ENCODE results near the gene ATG16L2.
"Not testable (repeated sequence)": the region's sequence is repeated elsewhere in the genome, so short reads cannot be mapped to it uniquely, and the experiment has no call there.

The ATG16L2 gene

GRCh38 chr11:72848846-72849466 lies 34.7 kb downstream of the ATG16L2 start:
- peaks cover 0 to 97% (median 0%) of the 10 kb centered on the region in 11 experiments; a peak in 6 of 22 replicates for H4K20me1 ChIP-seq
- H3K9ac ChIP-seq, result peak overlapping the region in 1 of 11 experiments; percentile 10; a peak in 1 of 22 replicates
- no peaks in the 10 kb centered on the region for H3K27me3 ChIP-seq
- no peak overlapping the region for H3K4me3 ChIP-seq
- peaks cover 27 to 100% (median 48%) of the 10 kb centered on the region in 11 experiments for H3K36me3 ChIP-seq
- H3K27ac ChIP-seq, result no peak overlapping the region
- no peak overlapping the region for H3K4me2 ChIP-seq
- TF ChIP-seq Cebpa-rat (IDR thresholded peaks at IDR 0.05), result no peak
- H3K9me3 ChIP-seq (replicated peaks in 1 of 11), result no peaks in the 10 kb centered on the region
- no peaks in the 10 kb centered on the region for H3K4me1 ChIP-seq

- Histone ChIP-seq H3K4me2 (no peak overlapping the region), H3K9ac (no peak overlapping the region), H3K27me3 (no peaks in the 10 kb centered on the region), H3K4me3 (no peak overlapping the region), H3K36me3 (peaks cover 17 to 100% (median 40%) of the 10 kb centered on the region in 11 experiments), H3K4me1 (no peaks in the 10 kb centered on the region), H4K20me1 (peaks cover 0 to 97% (median 0%) of the 10 kb centered on the region in 11 experiments; a peak in 6 of 22 replicates), H3K27ac (no peak overlapping the region), H3K9me3 (replicated peaks in 1 of 11) (no peaks in the 10 kb centered on the region)
- TF ChIP-seq Cebpa-rat (IDR thresholded peaks at IDR 0.05), result no peak
These were observed 36.6 kb downstream of the ATG16L2 start for GRCh38 chr11:72850832-72851231.

GRCh38 chr11:72851726-72852125 lies 37.5 kb downstream of the ATG16L2 start:
- Histone ChIP-seq H3K4me3 (no peak overlapping the region), H4K20me1 (peaks cover 0 to 100% (median 0%) of the 10 kb centered on the region in 11 experiments; a peak in 6 of 22 replicates), H3K4me2 (no peak overlapping the region), H3K36me3 (peaks cover 12 to 100% (median 33%) of the 10 kb centered on the region in 11 experiments; a peak in 20 of 22 replicates), H3K4me1 (peaks cover 0 to 8% (median 0%) of the 10 kb centered on the region in 10 experiments; a peak in 4 of 20 replicates), H3K9me3 (replicated peaks in 1 of 11) (no peaks in the 10 kb centered on the region), H3K9ac (no peak overlapping the region), H3K27me3 (no peaks in the 10 kb centered on the region), H3K27ac (no peak overlapping the region)
- TF ChIP-seq Cebpa-rat (IDR thresholded peaks at IDR 0.05), result no peak

- H3K4me3 ChIP-seq, result no peak overlapping the region
- peaks cover 32 to 94% (median 47%) of the 10 kb centered on the region in 11 experiments for H3K36me3 ChIP-seq
- peak overlapping the region in 1 of 11 experiments; percentile 27; a peak in 1 of 22 replicates for H3K9ac ChIP-seq
- H3K27me3 ChIP-seq, result no peaks in the 10 kb centered on the region
- H4K20me1 ChIP-seq, result peaks cover 0 to 100% (median 0%) of the 10 kb centered on the region in 11 experiments; a peak in 4 of 22 replicates
- no peak overlapping the region for H3K4me2 ChIP-seq
- no peak for TF ChIP-seq Cebpa-rat (IDR thresholded peaks at IDR 0.05)
- H3K4me1 ChIP-seq, result peaks cover 0 to 21% (median 0%) of the 10 kb centered on the region in 10 experiments; a peak in 4 of 20 replicates
- H3K27ac ChIP-seq, result no peak overlapping the region
- H3K9me3 ChIP-seq (replicated peaks in 1 of 11), result no peaks in the 10 kb centered on the region
These were observed 41.9 kb downstream of the ATG16L2 start for GRCh38 chr11:72856065-72856464.

DNA sequence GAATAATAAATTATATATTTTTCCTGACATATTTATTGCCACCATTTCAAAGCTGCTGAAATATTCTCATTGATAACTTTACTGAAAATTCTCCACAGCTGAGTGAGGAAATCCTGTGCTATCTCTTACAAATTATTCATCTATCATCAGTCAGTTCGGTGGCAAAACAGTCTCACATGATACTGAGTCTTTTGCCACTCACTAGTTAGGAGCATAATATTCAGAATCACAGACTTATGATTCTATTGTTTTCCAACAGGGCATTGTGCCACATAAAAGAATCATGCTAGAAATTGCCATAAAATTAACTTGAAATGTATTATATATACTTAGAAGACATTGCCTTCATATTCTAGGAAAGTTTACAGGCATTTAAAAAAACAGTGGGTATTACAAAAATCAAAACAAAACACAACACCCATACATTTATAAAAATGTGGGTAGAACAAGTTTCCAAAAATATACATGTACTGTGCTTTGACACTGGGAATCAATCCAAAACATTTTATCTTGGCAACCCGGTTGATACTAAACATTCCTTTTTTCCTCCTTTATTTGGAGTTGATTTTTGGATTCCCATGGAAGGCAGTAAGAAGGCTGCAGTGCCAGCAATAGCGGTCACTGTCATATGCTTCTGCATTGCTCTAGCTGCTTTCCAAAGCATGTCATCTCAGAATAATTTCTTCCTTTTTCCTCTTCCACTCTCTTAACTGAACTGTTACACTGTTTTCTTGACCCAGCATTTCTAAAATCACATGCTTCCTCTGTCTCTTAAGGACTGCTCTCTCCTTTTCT lies 42.5 kb downstream of the ATG16L2 start:
- Histone ChIP-seq H3K36me3 (peaks cover 32 to 94% (median 47%) of the 10 kb centered on the region in 11 experiments), H3K4me3 (no peak overlapping the region), H4K20me1 (peaks cover 0 to 100% (median 0%) of the 10 kb centered on the region in 11 experiments; a peak in 3 of 22 replicates), H3K27me3 (no peaks in the 10 kb centered on the region), H3K9ac (peak overlapping the region in 1 of 11 experiments; percentile 45; a peak in 1 of 22 replicates), H3K4me1 (peaks cover 0 to 21% (median 0%) of the 10 kb centered on the region in 10 experiments; a peak in 4 of 20 replicates), H3K4me2 (peak overlapping the region in 2 of 11 experiments; percentile 37 to 40; a peak in 3 of 22 replicates), H3K9me3 (replicated peaks in 1 of 11) (no peaks in the 10 kb centered on the region), H3K27ac (no peak overlapping the region; a peak in 1 of 22 replicates)
- no peak for TF ChIP-seq Cebpa-rat (IDR thresholded peaks at IDR 0.05)

GRCh38 chr11:72858267-72858666 lies 44.1 kb downstream of the ATG16L2 start:
- H4K20me1 ChIP-seq, result peaks cover 0 to 100% (median 0%) of the 10 kb centered on the region in 11 experiments; a peak in 4 of 22 replicates
- H3K4me1 ChIP-seq, result peaks cover 0 to 21% (median 0%) of the 10 kb centered on the region in 10 experiments; a peak in 4 of 20 replicates
- not testable (repeated sequence) for H3K4me2 ChIP-seq; H3K9me3 ChIP-seq (replicated peaks in 1 of 11); H3K4me3 ChIP-seq; H3K9ac ChIP-seq; H3K27ac ChIP-seq; H3K27me3 ChIP-seq
- peaks cover 38 to 94% (median 52%) of the 10 kb centered on the region in 11 experiments for H3K36me3 ChIP-seq

DNA sequence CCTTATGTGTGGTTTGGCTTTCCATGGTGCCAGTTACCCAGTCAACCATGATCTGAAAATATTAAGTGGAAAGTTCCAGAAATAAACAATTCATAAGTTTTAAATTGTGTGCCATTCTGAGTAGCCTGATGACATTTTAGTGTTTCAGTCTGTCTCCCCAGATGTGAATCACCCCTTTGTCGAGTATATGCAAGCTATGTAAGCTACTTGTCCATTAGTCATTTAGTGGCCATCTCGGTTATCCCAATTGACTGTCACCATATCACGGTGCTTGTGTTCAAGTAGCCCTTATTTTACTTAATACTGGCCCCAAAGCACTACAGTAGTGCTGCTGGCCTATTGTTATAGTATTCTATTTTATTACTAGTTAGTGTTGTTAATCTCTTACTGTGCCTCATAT lies 44.9 kb downstream of the ATG16L2 start:
- Histone ChIP-seq H3K4me1 (peaks cover 0 to 26% (median 0%) of the 10 kb centered on the region in 10 experiments; a peak in 4 of 20 replicates), H3K4me3 (no peak overlapping the region), H3K36me3 (peaks cover 38 to 93% (median 53%) of the 10 kb centered on the region in 11 experiments), H3K9me3 (replicated peaks in 1 of 11) (no peaks in the 10 kb centered on the region), H3K27ac (no peak overlapping the region), H3K4me2 (no peak overlapping the region), H4K20me1 (peaks cover 0 to 100% (median 0%) of the 10 kb centered on the region in 11 experiments; a peak in 4 of 22 replicates), H3K27me3 (no peaks in the 10 kb centered on the region), H3K9ac (no peak overlapping the region)
- no peak for TF ChIP-seq Cebpa-rat (IDR thresholded peaks at IDR 0.05)

- Histone ChIP-seq H3K4me2 (no peak overlapping the region), H3K27ac (no peak overlapping the region), H4K20me1 (peaks cover 0 to 100% (median 0%) of the 10 kb centered on the region in 11 experiments; a peak in 4 of 22 replicates), H3K9ac (no peak overlapping the region), H3K4me3 (no peak overlapping the region), H3K9me3 (replicated peaks in 1 of 11) (no peaks in the 10 kb centered on the region), H3K36me3 (peaks cover 38 to 93% (median 56%) of the 10 kb centered on the region in 11 experiments), H3K4me1 (peaks cover 0 to 34% (median 0%) of the 10 kb centered on the region in 10 experiments; a peak in 4 of 20 replicates), H3K27me3 (no peaks in the 10 kb centered on the region)
- no peak for TF ChIP-seq Cebpa-rat (IDR thresholded peaks at IDR 0.05)
These were observed 45.8 kb downstream of the ATG16L2 start for GRCh38 chr11:72860010-72860409.

DNA sequence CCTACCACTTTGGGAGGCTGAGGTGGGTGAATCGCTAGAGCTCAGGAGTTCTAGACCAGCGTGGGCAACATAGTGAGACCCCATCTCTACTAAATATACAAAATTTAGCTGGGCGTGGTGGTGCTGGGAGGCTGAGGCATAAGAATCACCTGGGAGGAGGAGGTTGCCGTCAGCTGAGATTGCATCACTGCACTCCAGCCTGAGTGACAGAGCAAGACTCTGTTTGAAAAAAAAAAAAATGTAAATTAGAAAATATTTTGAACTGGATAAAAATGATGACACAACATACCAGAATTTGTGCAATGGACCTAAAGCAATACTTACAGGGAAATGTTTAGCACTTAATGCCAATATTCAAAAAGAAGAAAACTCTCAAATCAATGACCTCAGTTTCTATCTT lies 46.4 kb downstream of the ATG16L2 start:
- peaks cover 0 to 39% (median 0%) of the 10 kb centered on the region in 10 experiments; a peak in 4 of 20 replicates for H3K4me1 ChIP-seq
- 0 out of 22 replicates have a peak, but pooled peaks of 1 of the 11 experiments have one; percentile 19 for TF ChIP-seq Cebpa-rat (IDR thresholded peaks at IDR 0.05)
- H3K9me3 ChIP-seq (replicated peaks in 1 of 11), result no peaks in the 10 kb centered on the region
- no peak overlapping the region for H3K9ac ChIP-seq
- H3K4me3 ChIP-seq, result no peak overlapping the region
- H3K27ac ChIP-seq, result no peak overlapping the region
- H3K4me2 ChIP-seq, result no peak overlapping the region
- peaks cover 0 to 100% (median 0%) of the 10 kb centered on the region in 11 experiments; a peak in 4 of 22 replicates for H4K20me1 ChIP-seq
- H3K27me3 ChIP-seq, result no peaks in the 10 kb centered on the region
- H3K36me3 ChIP-seq, result peaks cover 40 to 93% (median 59%) of the 10 kb centered on the region in 11 experiments
